Measurements from ENCODE around the gene ULK3.

DNA sequence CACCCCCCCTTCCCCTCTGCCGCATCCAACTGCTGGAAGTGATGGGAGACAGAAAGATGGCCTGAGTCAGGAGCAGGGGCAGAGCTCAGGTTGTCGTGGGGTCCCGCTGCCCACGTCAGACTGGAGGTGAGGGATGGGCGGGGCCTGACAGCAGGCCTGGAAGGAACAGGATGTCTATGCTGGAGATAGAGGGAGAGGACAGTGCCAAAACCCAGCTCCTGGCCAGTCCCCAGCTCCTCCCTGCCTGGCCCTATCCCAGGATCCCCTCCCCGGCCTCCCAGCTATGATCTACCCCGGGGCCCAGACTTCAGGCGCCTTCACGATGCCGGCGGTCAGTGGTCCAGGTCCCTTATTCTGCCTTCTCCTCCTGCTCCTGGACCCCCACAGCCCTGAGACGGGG is 30.4 kb downstream of the ULK3 start, which contains the start of gene LMAN1L:
- TF ChIP-seq, protein P1, sequence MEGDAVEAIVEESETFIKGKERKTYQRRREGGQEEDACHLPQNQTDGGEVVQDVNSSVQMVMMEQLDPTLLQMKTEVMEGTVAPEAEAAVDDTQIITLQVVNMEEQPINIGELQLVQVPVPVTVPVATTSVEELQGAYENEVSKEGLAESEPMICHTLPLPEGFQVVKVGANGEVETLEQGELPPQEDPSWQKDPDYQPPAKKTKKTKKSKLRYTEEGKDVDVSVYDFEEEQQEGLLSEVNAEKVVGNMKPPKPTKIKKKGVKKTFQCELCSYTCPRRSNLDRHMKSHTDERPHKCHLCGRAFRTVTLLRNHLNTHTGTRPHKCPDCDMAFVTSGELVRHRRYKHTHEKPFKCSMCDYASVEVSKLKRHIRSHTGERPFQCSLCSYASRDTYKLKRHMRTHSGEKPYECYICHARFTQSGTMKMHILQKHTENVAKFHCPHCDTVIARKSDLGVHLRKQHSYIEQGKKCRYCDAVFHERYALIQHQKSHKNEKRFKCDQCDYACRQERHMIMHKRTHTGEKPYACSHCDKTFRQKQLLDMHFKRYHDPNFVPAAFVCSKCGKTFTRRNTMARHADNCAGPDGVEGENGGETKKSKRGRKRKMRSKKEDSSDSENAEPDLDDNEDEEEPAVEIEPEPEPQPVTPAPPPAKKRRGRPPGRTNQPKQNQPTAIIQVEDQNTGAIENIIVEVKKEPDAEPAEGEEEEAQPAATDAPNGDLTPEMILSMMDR (conservative IDR thresholded peaks at IDR 0.05; ENCODE audit: low read depth, low read length) = no peak
- TF ChIP-seq BHLHE40 (IDR thresholded peaks at IDR 0.05; ENCODE audit: low read depth, low read length) = no peak

Measured in IMR-90 (cell line).